Measurements from ENCODE around the gene TSPAN8.

TSPAN8 gene

GRCh38 chr12:71135812-71136176 is 22.0 kb downstream of the TSPAN8 start:
- ChIA-PET POLR2A (no interaction called here), CTCF (no interaction called here)
- no peak for DNase-seq (ENCODE audit: extremely low spot score)
- TF ChIP-seq, protein P1, sequence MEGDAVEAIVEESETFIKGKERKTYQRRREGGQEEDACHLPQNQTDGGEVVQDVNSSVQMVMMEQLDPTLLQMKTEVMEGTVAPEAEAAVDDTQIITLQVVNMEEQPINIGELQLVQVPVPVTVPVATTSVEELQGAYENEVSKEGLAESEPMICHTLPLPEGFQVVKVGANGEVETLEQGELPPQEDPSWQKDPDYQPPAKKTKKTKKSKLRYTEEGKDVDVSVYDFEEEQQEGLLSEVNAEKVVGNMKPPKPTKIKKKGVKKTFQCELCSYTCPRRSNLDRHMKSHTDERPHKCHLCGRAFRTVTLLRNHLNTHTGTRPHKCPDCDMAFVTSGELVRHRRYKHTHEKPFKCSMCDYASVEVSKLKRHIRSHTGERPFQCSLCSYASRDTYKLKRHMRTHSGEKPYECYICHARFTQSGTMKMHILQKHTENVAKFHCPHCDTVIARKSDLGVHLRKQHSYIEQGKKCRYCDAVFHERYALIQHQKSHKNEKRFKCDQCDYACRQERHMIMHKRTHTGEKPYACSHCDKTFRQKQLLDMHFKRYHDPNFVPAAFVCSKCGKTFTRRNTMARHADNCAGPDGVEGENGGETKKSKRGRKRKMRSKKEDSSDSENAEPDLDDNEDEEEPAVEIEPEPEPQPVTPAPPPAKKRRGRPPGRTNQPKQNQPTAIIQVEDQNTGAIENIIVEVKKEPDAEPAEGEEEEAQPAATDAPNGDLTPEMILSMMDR (IDR thresholded peaks at IDR 0.05; ENCODE audit: control extremely low read depth, extremely low read depth, low read depth, missing control alignments) = no peak

DNA sequence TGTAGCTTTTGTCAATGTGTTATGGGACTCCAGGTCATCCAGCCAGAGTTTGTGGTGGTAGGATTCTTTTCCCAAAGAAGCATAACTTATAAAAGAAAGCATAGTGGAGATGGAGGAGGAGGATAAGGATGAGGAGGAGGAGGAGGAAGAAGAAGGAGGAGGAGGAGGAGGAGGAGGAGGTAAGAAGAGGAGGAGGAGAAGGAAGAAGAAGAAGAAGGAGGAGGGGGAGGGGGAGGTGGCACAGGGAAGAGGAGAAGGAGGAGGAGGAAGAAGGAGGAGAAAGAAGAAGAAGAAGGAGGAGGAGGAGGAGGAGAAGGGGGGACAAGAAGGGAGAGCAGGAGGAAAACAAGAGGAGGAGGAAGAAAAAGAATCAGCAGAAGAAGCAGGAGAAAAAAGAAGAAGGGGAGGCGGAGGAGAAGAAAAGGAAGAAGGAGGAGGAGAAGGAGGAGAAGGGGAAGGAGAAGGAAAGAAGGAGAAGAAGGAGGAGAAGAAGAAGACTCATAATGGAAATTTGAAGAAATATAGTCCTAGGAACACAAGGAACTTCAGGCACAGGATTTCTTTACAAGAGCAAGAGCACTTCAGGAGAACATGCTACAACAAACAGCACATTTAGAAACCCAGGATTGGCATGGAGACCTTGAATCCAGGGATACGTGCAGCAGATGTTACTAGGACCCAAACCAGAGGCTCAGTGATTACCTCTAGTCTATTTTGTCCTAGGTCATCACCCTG is 22.6 kb downstream of the TSPAN8 start:
- TF ChIP-seq, protein P1 (IDR thresholded peaks at IDR 0.05; ENCODE audit: control extremely low read depth, extremely low read depth, low read depth, missing control alignments) = no peak
- ChIA-PET CTCF (no interaction called here), POLR2A (no interaction called here)
- no peak for DNase-seq (ENCODE audit: extremely low spot score)

DNA sequence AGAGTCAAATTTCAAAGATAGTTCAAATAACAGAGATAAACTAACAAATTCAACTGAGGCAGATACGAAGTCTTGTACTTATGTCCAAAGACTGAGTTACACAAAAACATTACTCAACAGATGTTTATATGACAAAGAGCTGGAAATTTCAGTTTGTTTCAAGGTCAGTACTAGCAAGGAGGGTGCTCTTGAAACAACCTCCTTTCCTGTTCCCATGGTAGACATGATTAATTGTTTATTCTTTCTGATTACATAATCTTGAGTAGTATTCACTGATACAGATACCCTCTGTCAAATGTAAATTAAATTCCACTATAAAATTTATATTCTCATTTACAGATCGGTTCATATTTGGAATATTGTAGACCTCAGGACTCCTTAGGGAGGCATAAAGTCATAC is 23.4 kb downstream of the TSPAN8 start:
- ChIA-PET POLR2A (no interaction called here), CTCF (no interaction called here)
- no peak for DNase-seq (ENCODE audit: extremely low spot score)

GRCh38 chr12:71130521-71131069 is 27.2 kb downstream of the TSPAN8 start:
- ChIA-PET POLR2A (no interaction called here), CTCF (no interaction called here)
- TF ChIP-seq, protein P1 (IDR thresholded peaks at IDR 0.05; ENCODE audit: control extremely low read depth, extremely low read depth, low read depth, missing control alignments) = no peak
- DNase-seq (ENCODE audit: extremely low spot score) = no peak

More for the DNA sequence above, 23.4 kb downstream of the TSPAN8 start:
- TF ChIP-seq, protein P1 (IDR thresholded peaks at IDR 0.05; ENCODE audit: control extremely low read depth, extremely low read depth, low read depth, missing control alignments) = no peak

GRCh38 chr12:71129364-71129763 is 28.4 kb downstream of the TSPAN8 start:
- POLR2A ChIA-PET = no interaction called here
- CTCF ChIA-PET = interaction anchor here (1.9 kb wide), 1 partner anchor 11 kb away, joined by 5 read pairs; no protein-coding TSS in a partner anchor
- TF ChIP-seq, protein P1 (IDR thresholded peaks at IDR 0.05; ENCODE audit: control extremely low read depth, extremely low read depth, low read depth, missing control alignments) = no peak
- no peak for DNase-seq (ENCODE audit: extremely low spot score)

GRCh38 chr12:71128191-71128788 is 29.5 kb downstream of the TSPAN8 start:
- TF ChIP-seq, protein P1 (IDR thresholded peaks at IDR 0.05; ENCODE audit: control extremely low read depth, extremely low read depth, low read depth, missing control alignments) = no peak
- ChIA-PET POLR2A (no interaction called here), CTCF (interaction anchor here (0.8 to 1.9 kb wide), 2 partner anchors 13 to 48 kb away, joined by 3 to 5 read pairs; no protein-coding TSS in a partner anchor)
- DNase-seq (ENCODE audit: extremely low spot score) = no peak
